Stimulated activated CD8-positive, alpha-beta memory T cell treated with anti-CD3 and anti-CD28 coated beads, Interleukin-15, amount 100 ng/mL, for 48 hours (primary cell): ENCODE measurements around the gene SHROOM3.
"Not testable (repeated sequence)": the region's sequence is repeated elsewhere in the genome, so short reads cannot be mapped to it uniquely, and the experiment has no call there.

Experiments
- DNase-seq, 2 donors: peaks; one replicate each; pipeline ENCODE4 v3.0.0-alpha.2; 2020; ENCODE audit warnings: low read depth in 2 of 2

Gene SHROOM3

DNA sequence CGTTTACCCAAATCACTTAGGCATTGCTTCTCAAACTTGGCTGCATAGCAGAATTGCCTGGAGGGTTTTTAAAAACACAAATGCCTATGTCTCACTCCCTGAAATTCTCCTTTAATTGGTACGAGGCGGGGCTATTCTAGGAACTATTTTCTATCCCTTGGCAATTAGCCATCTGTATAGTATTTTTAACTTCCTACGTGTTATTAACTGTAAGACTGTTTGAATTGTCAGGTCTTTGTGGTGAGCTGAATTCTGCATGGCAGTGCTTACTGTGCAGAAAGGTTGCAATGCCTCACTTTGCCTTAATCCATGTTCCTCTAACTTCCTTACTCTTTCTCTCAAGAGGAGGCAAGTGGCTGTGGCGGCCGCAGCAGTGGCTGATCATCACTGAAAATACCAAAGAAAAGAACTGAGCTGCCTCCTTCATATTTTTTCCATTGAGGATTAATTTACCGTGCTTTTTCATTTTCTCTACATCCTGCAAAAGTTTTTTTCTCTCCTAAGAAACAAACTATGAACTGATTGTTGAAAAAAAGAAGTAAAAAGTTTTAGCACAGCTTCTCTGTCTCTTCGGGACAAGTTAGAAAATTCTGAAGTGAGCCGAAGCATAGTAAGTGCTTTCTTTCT is at the start of gene SHROOM3:
Gene SHROOM3 (plus strand): TSS at position 329 of the 627 bp plus-strand sequence. CDS start 824 bp downstream, outside the sequence.
- no peak for DNase-seq

DNA sequence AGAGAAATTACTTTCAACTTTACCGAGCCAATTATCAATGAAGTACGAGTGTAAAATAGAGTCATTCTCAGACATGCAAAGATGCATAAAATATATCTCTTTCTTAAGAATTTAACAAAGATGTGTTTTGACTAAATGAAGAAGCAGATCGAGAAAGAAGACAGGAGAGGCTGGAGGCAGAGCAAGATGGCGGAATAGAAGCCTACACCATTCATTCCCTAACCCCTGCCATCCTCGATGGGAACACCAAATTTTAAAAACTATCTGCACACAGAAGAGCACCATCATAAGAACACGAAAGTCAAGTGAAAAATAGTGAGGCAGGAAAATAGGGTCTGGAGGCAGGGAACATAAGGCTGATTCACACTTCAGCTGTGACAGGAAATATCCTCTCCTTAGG is 49.1 kb upstream of the SHROOM3 start:
- DNase-seq: no peak

DNA sequence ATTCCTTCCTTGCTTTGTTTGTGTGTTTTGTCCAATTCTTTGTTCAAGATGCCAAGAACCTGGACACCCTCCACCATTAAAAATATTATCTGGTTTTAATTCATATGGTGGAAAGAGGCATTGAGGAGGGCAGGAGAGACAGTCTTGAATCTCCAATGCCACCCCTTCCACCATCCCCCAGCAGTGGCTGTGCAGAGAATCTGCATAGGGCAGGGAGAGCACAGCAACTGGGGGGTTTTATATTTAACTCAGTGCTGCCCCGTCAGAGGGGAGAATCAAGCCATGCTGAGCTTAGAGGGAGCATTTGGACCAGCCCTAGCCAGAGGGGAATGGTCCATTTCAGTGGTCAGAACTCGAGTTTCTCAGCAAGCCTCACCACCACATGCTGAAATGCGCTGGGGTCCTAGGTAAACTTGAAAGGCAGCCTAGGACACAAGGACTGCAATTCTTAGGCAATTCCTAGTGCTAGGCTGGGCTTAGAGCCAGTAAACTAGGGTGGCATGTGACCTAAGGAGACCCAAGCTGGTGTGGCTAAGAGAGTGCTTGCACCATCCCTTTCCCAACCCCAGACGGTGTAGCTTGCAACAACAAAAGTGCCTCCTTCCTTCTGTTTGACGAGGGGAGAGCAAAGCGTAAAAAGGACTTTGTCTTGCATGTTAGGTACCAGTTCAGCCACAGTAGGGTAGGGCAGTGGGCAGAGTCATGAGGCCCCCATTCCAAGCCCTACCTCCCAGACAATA is 48.3 kb upstream of the SHROOM3 start:
- no peak for DNase-seq

- DNase-seq: no peak
These were observed 46.7 kb upstream of the SHROOM3 start for GRCh38 chr4:76388160-76388908.

DNA sequence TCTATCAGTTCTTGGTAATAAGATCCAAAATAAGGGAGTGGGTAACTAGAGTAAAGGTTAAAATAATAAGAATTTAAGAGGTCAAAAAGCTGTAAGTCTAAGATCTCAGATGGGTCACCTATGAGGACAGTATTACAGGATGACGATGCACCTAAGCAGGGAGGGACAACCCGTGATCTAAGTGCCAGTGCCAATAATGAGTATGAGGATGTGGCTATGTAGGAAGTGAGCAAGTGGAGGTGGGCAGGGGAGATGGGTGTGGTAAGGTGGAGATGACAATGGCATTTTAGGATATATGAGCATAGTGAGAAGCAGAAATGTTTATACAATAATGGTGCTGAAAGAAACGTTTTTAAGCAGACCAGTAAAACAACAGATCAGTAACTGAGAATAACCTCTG is 33.4 kb upstream of the SHROOM3 start:
- no peak for DNase-seq

DNA sequence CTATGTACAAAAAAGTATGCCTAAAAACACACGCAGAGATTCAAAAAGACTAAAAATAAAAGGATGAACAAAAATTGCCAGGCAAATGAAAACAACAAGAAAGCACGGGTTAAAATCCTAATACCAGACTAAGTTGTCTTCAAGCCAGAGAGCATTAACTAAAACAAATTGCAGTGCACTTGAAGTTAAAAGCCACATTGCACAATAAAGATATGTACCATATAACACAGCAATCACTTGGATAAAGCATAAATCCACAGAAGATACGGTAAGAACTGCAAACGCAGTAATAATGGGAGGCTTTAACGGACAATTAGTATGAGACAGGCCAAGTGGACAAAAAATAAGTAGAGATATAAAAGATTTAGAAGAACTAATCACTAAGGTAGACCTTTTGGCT is 28.9 kb upstream of the SHROOM3 start:
- no peak for DNase-seq

- DNase-seq: no peak
These were observed 27.4 kb upstream of the SHROOM3 start for GRCh38 chr4:76407440-76408119.

GRCh38 chr4:76410636-76411035 is 24.4 kb upstream of the SHROOM3 start:
- no peak for DNase-seq

GRCh38 chr4:76420188-76420761 is 14.8 kb upstream of the SHROOM3 start:
- DNase-seq: no peak

- DNase-seq: no peak
These were observed 14.1 kb upstream of the SHROOM3 start, which contains the start of gene CCDC158 for GRCh38 chr4:76420762-76421581. TSS of gene CCDC158 (minus strand) at chr4:76421141. CDS start at chr4:76403207, 17,934 bp downstream.

DNA sequence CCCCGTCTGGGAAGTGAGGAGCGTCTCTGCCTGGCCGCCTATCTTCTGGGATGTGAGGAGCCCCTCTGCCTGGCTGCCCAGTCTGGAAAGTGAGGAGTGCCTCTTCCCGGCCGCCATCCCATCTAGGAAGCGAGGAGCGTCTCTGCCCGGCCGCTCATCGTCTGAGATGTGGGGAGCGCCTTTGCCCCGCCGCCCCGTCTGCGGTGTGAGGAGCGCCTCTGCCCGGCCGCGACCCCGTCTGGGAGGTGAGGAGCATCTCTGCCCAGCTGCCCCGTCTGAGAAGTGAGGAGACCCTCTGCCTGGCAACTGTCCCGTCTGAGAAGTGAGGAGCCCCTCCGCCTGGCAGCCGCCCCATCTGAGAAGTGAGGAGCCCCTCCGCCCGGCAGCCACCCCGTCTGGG is 11.9 kb upstream of the SHROOM3 start:
- DNase-seq: not testable (repeated sequence)

DNA sequence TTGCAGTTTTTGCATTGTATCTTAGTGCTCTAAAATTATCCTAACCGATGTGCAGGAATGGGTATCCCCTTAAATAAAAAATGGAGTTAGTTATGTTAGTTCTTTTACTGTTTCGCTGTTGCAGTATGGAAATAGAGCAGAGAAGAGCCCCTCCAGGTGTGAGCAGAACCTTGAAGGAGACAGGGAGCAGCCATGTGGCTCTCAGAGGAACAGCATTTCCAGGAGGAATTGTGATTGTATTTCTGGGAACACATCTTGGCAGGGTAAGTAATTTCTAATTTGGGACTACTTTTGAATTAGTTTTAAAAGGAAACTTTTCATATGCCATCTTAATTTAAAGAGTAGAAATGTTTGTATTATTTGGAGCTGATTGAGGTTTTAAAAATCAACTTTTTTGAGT is 8.8 kb upstream of the SHROOM3 start:
- DNase-seq: no peak

DNA sequence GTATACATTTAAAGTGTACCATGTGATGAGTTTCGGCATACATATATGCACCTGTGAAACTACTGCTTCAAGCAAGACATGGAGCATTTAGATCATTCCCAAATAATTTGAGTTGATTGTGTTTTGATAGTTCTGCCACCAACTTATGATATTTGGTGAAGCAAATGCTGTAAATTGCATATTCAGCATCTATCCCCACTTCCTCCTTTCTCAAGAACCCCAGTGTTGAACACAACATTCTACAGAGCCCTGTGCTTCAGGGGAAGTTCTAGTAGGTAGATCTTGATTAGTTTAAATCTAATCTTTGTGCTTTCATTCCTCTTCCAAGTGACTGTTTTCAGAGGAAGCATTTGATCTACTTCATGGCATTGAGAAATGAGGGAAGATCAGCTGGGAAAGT is 5.4 kb upstream of the SHROOM3 start:
- DNase-seq: no peak

DNA sequence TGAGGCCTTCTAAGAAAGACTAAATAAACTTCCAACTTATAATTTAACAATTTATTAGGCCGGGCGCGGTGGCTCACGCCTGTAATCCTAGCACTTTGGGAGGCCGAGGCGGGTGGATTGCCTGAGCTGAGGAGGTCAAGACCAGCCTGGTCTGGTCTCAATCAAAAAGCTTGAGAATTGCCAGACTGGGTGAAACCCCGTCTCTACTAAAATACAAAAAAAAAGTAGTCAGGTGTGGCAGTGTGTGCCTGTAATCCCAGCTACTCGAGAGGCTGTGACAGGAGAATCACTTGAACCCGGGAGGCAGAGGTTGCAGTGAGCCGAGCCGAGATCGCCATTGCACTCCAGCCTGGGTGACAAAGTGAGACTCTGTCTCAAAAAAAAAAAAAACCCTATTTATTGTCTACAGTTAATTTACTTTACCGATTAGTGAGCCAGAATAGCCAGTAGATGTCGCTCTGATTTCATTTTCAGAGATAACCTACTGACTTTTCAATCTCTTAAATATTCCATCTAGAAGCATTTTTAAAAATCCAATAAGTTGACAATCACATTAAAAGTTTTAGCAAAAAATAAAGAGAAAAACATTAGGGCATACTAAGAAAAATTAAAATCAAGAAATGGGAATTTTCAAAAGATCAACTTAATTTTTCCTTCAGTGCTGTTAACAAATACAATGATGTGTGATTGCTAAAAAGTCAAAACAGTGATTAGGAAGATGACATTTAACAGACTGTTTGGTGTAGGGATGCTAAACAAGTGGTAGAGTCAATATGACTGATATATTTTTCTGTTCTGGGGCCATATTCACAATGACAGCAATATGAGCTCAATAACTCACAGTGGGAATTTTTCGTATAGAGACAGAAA is 4.3 kb upstream of the SHROOM3 start:
- no peak for DNase-seq

GRCh38 chr4:76435528-76436319 is 695 bp downstream of the SHROOM3 start:
- DNase-seq: no peak

GRCh38 chr4:76439491-76439890 is 4.5 kb downstream of the SHROOM3 start:
- no peak for DNase-seq

- no peak for DNase-seq
These were observed 6.9 kb downstream of the SHROOM3 start for GRCh38 chr4:76441881-76442280.

- no peak for DNase-seq
These were observed 7.8 kb downstream of the SHROOM3 start for GRCh38 chr4:76442807-76443206.

GRCh38 chr4:76443376-76443775 is 8.3 kb downstream of the SHROOM3 start:
- no peak for DNase-seq
